BJ (cell line): ENCODE results near the gene ASCC3. TPM values are rescaled to one million over a fixed set of nuclear protein-coding genes. Genes with fewer than 3 reads are reported as not detected.

Experiments used
- CTCF ChIA-PET: fragments of 350-600 bp; formaldehyde crosslinking; extraction: SDS; loops from one replicate; lab custom pipeline; 2021; ENCODE audit warnings: antibody characterized with exemption, inconsistent platforms; lab: Yijun Ruan, JAX
- POLR2A ChIA-PET: fragments of 300-600 bp; sonication (Branson Sonifier 250); formaldehyde crosslinking; extraction: SDS; loops from one replicate; lab custom pipeline; 2021; ENCODE audit warnings: antibody characterized with exemption; lab: Charles Lee
- DNase-seq: peaks from one replicate; pipeline ENCODE4 v3.0.0-alpha.2; 2011; ENCODE audit warnings: low read depth
- H3K27me3 ChIP-seq: 2 replicates; pipeline ENCODE4 v1.6.0; 2011; ENCODE audit warnings: low read length; ENCODE audit not compliant: control insufficient read depth, insufficient read depth
- H3K36me3 ChIP-seq: 2 replicates; pipeline ENCODE4 v1.5.1; 2011; ENCODE audit warnings: low read length; ENCODE audit not compliant: control insufficient read depth, insufficient read depth
- H3K4me3 ChIP-seq: 2 replicates; pipeline ENCODE4 v1.5.1; 2011; ENCODE audit warnings: low read depth, mild to moderate bottlenecking, control low read depth, low read length
- polyA plus RNA-seq: library from polyadenylated mRNA; depleted of rRNA; stranded (reverse); fragments of >200 nt; gene quantifications from 2 replicates; pipeline ENCODE4 v1.2.3, GENCODE V29; 2011
- TF ChIP-seq, protein P1 (sequence below): IDR thresholded peaks from 2 replicates; pipeline ENCODE4 v1.5.1; 2011; ENCODE audit warnings: low read depth, mild to moderate bottlenecking, control low read depth, inconsistent platforms, low read length, moderate library complexity; ENCODE audit not compliant: insufficient read depth

The ASCC3 gene
- polyA plus RNA-seq, 1 experiment = 30.4 TPM

DNA sequence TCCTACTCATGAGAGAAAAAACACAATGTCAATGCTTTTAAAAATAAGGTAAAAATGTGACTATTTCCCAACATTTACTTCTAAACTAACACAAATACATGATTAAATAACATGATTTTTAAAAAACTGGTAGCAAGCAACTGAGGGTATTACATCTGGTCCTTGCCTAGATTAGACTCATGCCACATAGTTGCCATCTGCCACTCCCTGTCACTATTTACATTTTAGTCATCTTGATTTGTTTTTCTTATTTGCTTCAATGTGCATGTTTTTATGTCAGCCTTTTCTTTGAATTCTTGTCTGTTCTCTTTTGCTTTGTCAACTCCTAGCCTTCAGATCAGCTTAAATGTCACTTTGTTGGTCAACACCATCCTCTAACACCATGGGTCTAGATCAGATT, 209.4 kb downstream of the ASCC3 start:
- CTCF ChIA-PET = interaction anchor here (1.0 to 1.3 kb wide), 2 partner anchors 7 to 14 kb away, joined by 3 read pairs; no protein-coding TSS in a partner anchor
- Histone ChIP-seq H3K27me3 (no peaks in the 10 kb centered on the region), H3K36me3 (no peaks in the 10 kb centered on the region), H3K4me3 (no peak overlapping the region)
- TF ChIP-seq, protein P1, sequence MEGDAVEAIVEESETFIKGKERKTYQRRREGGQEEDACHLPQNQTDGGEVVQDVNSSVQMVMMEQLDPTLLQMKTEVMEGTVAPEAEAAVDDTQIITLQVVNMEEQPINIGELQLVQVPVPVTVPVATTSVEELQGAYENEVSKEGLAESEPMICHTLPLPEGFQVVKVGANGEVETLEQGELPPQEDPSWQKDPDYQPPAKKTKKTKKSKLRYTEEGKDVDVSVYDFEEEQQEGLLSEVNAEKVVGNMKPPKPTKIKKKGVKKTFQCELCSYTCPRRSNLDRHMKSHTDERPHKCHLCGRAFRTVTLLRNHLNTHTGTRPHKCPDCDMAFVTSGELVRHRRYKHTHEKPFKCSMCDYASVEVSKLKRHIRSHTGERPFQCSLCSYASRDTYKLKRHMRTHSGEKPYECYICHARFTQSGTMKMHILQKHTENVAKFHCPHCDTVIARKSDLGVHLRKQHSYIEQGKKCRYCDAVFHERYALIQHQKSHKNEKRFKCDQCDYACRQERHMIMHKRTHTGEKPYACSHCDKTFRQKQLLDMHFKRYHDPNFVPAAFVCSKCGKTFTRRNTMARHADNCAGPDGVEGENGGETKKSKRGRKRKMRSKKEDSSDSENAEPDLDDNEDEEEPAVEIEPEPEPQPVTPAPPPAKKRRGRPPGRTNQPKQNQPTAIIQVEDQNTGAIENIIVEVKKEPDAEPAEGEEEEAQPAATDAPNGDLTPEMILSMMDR = no peak
- POLR2A ChIA-PET = no interaction called here
- DNase-seq = no peak

DNA sequence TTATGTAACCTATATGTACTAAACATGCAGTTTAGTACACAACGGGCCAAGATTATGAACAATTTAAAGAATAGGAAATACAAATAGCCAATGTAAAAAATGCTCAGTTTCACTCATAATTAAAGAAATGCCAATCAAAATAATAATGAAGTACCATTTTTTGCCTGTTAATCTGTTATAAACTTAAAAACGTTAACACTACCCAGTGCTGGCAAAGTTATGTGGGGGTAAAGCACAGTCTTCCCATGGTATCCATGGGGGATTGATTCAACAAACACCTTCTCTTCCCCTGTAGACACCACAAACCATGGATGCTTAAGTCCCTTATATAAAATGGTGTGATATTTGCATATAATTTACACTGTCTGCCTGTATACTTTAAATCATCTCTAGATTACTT, 211.1 kb downstream of the ASCC3 start:
- Histone ChIP-seq H3K36me3 (no peaks in the 10 kb centered on the region), H3K4me3 (no peak overlapping the region), H3K27me3 (no peaks in the 10 kb centered on the region)
- TF ChIP-seq, protein P1 = no peak
- CTCF ChIA-PET = no interaction called here
- no peak for DNase-seq
- POLR2A ChIA-PET = no interaction called here

DNA sequence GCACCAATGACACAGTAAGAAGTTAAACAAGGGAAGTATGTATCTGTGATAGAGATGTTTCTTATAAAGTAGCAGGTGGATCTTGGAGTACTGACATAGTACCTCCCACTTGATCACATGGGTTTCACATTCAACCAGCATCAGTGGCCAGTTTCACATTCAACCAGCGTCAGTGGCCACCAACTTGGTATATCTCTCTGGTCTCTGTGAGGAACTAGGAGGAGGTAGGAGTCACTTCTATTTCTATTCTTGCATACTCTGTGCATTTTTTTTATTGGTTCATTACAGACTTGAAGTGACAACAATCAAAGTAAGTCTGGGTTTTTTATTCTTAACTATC, 216.1 kb downstream of the ASCC3 start:
- no peaks in the 10 kb centered on the region for H3K27me3 ChIP-seq
- DNase-seq = no peak
- POLR2A ChIA-PET = no interaction called here
- CTCF ChIA-PET = interaction anchor here (0.8 to 2.6 kb wide), 11 partner anchors 14 to 797 kb away, joined by 3 to 22 read pairs (median 7); partner anchors contain the start of gene SIM1
- H3K36me3 ChIP-seq = no peaks in the 10 kb centered on the region
- TF ChIP-seq, protein P1 = no peak
- H3K4me3 ChIP-seq = no peak overlapping the region

DNA sequence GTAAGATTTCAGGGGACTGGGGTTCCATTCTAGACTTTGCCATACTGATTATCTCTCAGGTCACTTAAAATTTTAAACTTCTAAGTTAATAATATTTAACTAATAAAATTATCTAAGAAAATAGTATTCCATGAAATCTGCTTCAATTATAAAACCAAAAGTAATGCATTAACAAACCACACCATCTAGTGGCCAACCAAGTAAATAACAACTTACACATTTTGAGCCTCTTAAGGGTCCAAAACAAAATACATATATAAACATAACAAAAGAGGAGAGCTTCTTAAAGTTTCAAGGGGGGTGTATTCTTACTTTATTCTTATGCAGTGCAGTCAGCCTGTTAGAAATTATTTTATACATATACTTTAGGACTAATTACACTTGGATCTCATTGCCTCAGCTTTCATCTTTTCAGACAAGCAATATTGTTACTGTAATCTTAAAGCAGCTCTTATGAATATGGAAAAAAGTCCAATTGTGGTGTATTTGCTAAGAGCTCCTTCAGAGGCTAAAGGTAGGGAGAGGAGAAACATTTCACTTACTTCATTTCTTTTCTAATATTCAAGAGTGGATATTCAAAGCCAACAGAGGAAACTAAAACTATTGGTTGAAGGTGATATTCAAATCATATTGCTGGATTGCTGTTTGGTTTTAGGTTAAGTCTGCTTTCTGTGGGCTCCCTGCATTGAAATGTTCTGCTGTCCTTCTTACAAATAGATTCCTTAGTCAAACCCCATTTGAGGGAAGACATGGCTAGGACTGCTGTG, 216.7 kb downstream of the ASCC3 start:
- ChIA-PET CTCF (interaction anchor here (0.8 to 2.6 kb wide), 17 partner anchors 8 to 796 kb away, joined by 3 to 22 read pairs (median 5); partner anchors contain the start of gene SIM1), POLR2A (no interaction called here)
- H3K27me3 ChIP-seq = no peaks in the 10 kb centered on the region
- no peak for DNase-seq
- TF ChIP-seq, protein P1 = peak; percentile 59
- H3K36me3 ChIP-seq = no peaks in the 10 kb centered on the region
- H3K4me3 ChIP-seq = no peak overlapping the region

DNA sequence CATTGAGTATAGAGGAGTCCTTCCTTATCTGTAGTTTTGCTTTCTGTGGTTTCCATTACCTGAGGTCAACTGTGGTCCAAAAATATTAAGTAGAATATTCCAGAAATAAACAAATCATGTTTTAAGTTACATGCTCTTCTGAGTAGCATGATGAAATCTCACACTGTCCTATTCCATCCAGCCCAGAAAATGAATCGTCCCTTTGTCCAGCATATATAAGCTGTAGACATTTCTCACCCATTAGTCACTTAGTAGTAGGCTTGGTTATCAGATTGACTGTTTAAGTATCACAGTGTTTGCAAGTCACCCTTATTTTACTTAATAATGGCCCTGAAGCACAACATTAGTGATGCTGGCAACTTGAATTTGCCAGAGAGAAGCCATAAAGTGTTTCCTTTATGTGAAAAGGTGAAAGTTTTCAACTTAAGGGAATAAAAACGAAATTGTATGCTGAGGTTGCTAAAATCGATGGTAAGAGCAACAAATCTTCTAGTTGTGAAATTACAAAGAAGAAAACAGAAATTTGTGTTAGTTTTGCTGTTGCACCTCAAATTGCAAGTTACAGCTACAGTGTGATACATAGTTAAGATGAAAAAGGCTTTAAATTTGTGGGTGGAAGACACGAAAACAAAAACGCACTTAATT, 217.8 kb downstream of the ASCC3 start:
- POLR2A ChIA-PET = interaction anchor here (0.6 kb wide), 1 partner anchor 201 kb away, joined by 5 read pairs; no protein-coding TSS in a partner anchor
- TF ChIP-seq, protein P1 = no peak

More for the DNA sequence above, 217.8 kb downstream of the ASCC3 start:
- Histone ChIP-seq H3K4me3 (no peak overlapping the region), H3K27me3 (no peaks in the 10 kb centered on the region), H3K36me3 (no peaks in the 10 kb centered on the region)
- DNase-seq = peak; percentile 58
- CTCF ChIA-PET = interaction anchor here (1.1 to 2.6 kb wide), 11 partner anchors 15 to 795 kb away, joined by 3 to 22 read pairs (median 7); partner anchors contain the start of gene SIM1
